IMR-90 (cell line): ENCODE data around the gene TBC1D1.

Source experiments
- MAZ ChIP-seq: IDR thresholded peaks from 2 replicates; pipeline ENCODE4 v1.6.1; 2012; ENCODE audit warnings: low read depth, mild to moderate bottlenecking, low read length, improper control_type of control experiment, moderate library complexity, borderline replicate concordance
- SMC3 ChIP-seq: fragments of 150-350 bp; IDR thresholded peaks from 2 replicates; pipeline ENCODE4 v1.6.1; 2016; ENCODE audit warnings: low read depth, mild to moderate bottlenecking, antibody characterized with exemption, low read length, moderate library complexity
- TF ChIP-seq, protein P1 (sequence below): conservative IDR thresholded peaks from 2 replicates; pipeline ENCODE4 v1.5.1; 2012; ENCODE audit warnings: mild to moderate bottlenecking, low read depth, low read length, improper control_type of control experiment

DNA sequence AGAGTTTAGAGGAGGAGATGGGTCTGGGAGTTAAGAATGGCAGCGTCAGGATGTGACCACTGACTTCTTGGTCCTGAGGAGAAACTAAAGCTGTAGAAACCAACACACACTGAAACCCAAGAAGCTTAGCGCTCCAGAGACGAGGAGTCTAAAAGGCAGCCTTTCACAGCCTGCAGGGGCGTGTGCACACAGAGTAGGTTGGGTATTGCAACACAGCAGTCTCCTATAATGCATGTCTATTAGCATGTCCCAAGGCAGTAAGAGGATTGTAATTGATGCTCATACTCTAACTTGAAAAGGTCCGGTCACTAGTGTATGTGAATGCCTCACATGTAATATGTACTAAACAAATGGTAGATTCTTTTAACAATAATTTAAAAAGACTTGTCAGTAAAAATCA lies 126.7 kb downstream of the TBC1D1 start:
- TF ChIP-seq SMC3 (no peak), MAZ (no peak)
- TF ChIP-seq, protein P1, sequence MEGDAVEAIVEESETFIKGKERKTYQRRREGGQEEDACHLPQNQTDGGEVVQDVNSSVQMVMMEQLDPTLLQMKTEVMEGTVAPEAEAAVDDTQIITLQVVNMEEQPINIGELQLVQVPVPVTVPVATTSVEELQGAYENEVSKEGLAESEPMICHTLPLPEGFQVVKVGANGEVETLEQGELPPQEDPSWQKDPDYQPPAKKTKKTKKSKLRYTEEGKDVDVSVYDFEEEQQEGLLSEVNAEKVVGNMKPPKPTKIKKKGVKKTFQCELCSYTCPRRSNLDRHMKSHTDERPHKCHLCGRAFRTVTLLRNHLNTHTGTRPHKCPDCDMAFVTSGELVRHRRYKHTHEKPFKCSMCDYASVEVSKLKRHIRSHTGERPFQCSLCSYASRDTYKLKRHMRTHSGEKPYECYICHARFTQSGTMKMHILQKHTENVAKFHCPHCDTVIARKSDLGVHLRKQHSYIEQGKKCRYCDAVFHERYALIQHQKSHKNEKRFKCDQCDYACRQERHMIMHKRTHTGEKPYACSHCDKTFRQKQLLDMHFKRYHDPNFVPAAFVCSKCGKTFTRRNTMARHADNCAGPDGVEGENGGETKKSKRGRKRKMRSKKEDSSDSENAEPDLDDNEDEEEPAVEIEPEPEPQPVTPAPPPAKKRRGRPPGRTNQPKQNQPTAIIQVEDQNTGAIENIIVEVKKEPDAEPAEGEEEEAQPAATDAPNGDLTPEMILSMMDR, result no peak
